ENCODE results near the gene NPAS2. TPM values are rescaled to one million over a fixed set of nuclear protein-coding genes. Genes with fewer than 3 reads are reported as not detected.

NPAS2 gene
- total and polyA plus RNA-seq, 2 donors from 2014 or later, result 8.4 to 44.5 TPM

GRCh38 chr2:101002562-101003277 lies 182.8 kb downstream of the NPAS2 start:
- Histone ChIP-seq H3K27me3 (ENCODE audit: control insufficient read depth, insufficient read depth, low read length) (no peaks in the 10 kb centered on the region), H3K4me3 (ENCODE audit: low read length in 3 of 3) (peak overlapping the region; percentile 90 to 95 (median 95)), H3K36me3 (ENCODE audit: control insufficient read depth in 2 of 3, insufficient read depth in 3 of 3, low read length in 3 of 3) (peaks cover 9 to 36% (median 25%) of the 10 kb centered on the region in 3 donors), H3K9me3 (ENCODE audit: control insufficient read depth in 2 of 3, insufficient read depth in 1 of 3, low read length in 3 of 3) (no peaks in the 10 kb centered on the region), H3K4me1 (ENCODE audit: control insufficient read depth in 2 of 3, insufficient read depth in 2 of 3, low read depth in 1 of 3, low read length in 3 of 3) (peaks cover 0 to 16% (median 2%) of the 10 kb centered on the region in 3 donors), H3K27ac (ENCODE audit: low read depth in 2 of 2, low read length in 2 of 2) (peak overlapping the region; percentile 81 to 85), H3K9ac (ENCODE audit: low read length in 3 of 3) (peak overlapping the region; percentile 93 to 94 (median 94))
- TF ChIP-seq CTCF (IDR thresholded peaks at IDR 0.05; ENCODE audit: borderline replicate concordance, extremely low read depth, insufficient read depth), result no peak
- DNase-seq, result peak in 2 of 5 donors; percentile 53 to 59
- intact Hi-C loops (cut with DNase I), result no loop called here
- no peak for FAIRE-seq

- intact Hi-C loops (cut with DNase I), result no loop called here
- Histone ChIP-seq H3K9me3 (ENCODE audit: control insufficient read depth in 2 of 3, insufficient read depth in 1 of 3, low read length in 3 of 3) (no peaks in the 10 kb centered on the region), H3K4me3 (ENCODE audit: low read length in 3 of 3) (peak overlapping the region; percentile 90 to 95 (median 95)), H3K9ac (ENCODE audit: low read length in 3 of 3) (peak overlapping the region; percentile 93 to 94 (median 94)), H3K27ac (ENCODE audit: low read depth in 2 of 2, low read length in 2 of 2) (peak overlapping the region in 1 of 2 donors; percentile 85), H3K36me3 (ENCODE audit: control insufficient read depth in 2 of 3, insufficient read depth in 3 of 3, low read length in 3 of 3) (peaks cover 9 to 36% (median 25%) of the 10 kb centered on the region in 3 donors), H3K4me1 (ENCODE audit: control insufficient read depth in 2 of 3, insufficient read depth in 2 of 3, low read depth in 1 of 3, low read length in 3 of 3) (peaks cover 0 to 16% (median 2%) of the 10 kb centered on the region in 3 donors), H3K27me3 (ENCODE audit: control insufficient read depth, insufficient read depth, low read length) (no peaks in the 10 kb centered on the region)
- TF ChIP-seq CTCF (IDR thresholded peaks at IDR 0.05; ENCODE audit: borderline replicate concordance, extremely low read depth, insufficient read depth), result no peak
- FAIRE-seq (no peak), DNase-seq (peak in 2 of 5 donors; percentile 51 to 56)
Observed at GRCh38 chr2:101003278-101003775, 183.4 kb downstream of the NPAS2 start.

- peaks cover 0 to 16% (median 2%) of the 10 kb centered on the region in 3 donors for H3K4me1 ChIP-seq (ENCODE audit: control insufficient read depth in 2 of 3, insufficient read depth in 2 of 3, low read depth in 1 of 3, low read length in 3 of 3)
- FAIRE-seq, result no peak
- no peaks in the 10 kb centered on the region for H3K9me3 ChIP-seq (ENCODE audit: control insufficient read depth in 2 of 3, insufficient read depth in 1 of 3, low read length in 3 of 3)
- H3K36me3 ChIP-seq (ENCODE audit: control insufficient read depth in 2 of 3, insufficient read depth in 3 of 3, low read length in 3 of 3), result peaks cover 9 to 36% (median 25%) of the 10 kb centered on the region in 3 donors
- intact Hi-C loops (cut with DNase I), result no loop called here
- H3K9ac ChIP-seq (ENCODE audit: low read length in 3 of 3), result no peak overlapping the region
- no peak for DNase-seq
- H3K4me3 ChIP-seq (ENCODE audit: low read length in 3 of 3), result no peak overlapping the region
- H3K27ac ChIP-seq (ENCODE audit: low read depth in 2 of 2, low read length in 2 of 2), result no peak overlapping the region
- H3K27me3 ChIP-seq (ENCODE audit: control insufficient read depth, insufficient read depth, low read length), result no peaks in the 10 kb centered on the region
- no peak for TF ChIP-seq CTCF (IDR thresholded peaks at IDR 0.05; ENCODE audit: borderline replicate concordance, extremely low read depth, insufficient read depth)
Observed at GRCh38 chr2:101004620-101005325, 184.8 kb downstream of the NPAS2 start.
